ENCODE results near the gene HBP1.

DNA sequence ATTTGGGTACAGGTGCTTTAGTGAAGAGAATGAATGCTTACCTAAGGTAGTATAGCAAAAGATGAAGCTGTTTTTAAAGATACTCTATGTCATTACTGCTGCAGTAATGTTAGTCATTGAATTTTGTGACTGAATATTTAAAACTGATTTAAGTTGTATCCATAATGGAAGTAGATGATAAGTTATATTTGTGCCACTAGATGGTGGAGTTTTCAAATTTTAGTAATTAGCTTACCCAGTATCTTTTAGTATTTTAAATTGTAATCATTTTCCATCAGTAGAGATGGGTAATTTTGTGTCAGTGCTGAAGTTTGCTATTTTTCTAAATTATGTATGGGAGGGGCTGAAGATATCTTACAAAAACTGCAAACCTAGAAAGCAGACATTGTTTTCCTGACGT, 25.2 kb downstream of the HBP1 start:
- TF ChIP-seq, protein P1, sequence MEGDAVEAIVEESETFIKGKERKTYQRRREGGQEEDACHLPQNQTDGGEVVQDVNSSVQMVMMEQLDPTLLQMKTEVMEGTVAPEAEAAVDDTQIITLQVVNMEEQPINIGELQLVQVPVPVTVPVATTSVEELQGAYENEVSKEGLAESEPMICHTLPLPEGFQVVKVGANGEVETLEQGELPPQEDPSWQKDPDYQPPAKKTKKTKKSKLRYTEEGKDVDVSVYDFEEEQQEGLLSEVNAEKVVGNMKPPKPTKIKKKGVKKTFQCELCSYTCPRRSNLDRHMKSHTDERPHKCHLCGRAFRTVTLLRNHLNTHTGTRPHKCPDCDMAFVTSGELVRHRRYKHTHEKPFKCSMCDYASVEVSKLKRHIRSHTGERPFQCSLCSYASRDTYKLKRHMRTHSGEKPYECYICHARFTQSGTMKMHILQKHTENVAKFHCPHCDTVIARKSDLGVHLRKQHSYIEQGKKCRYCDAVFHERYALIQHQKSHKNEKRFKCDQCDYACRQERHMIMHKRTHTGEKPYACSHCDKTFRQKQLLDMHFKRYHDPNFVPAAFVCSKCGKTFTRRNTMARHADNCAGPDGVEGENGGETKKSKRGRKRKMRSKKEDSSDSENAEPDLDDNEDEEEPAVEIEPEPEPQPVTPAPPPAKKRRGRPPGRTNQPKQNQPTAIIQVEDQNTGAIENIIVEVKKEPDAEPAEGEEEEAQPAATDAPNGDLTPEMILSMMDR (IDR thresholded peaks at IDR 0.05) = no peak
- TF ChIP-seq POLR2AphosphoS5 (IDR thresholded peaks at IDR 0.05) = no peak

Measured in stomach (tissue), 4 donors.